KMS-11 (cell line): Measurements from ENCODE around the gene LHFPL6.

Experiments
- H2AFZ ChIP-seq: fragments of 200-600 bp; sonication (generic); 2 replicates; pipeline ENCODE4 v1.6.1; 2016; ENCODE audit warnings: antibody characterized with exemption, mixed run types, low read depth
- H3K27ac ChIP-seq: fragments of 200-600 bp; sonication (generic); 2 replicates; pipeline ENCODE4 v1.6.1; 2016; ENCODE audit warnings: mild to moderate bottlenecking, mixed run types
- H3K27me3 ChIP-seq: fragments of 200-600 bp; sonication (generic); 2 replicates; pipeline ENCODE4 v1.6.1; 2017; ENCODE audit warnings: mild to moderate bottlenecking, low read depth, mixed run types, moderate library complexity; ENCODE audit not compliant: insufficient read depth
- H3K36me3 ChIP-seq: fragments of 200-600 bp; sonication (generic); 2 replicates; pipeline ENCODE4 v1.6.1; 2017; ENCODE audit warnings: mild to moderate bottlenecking, mixed run types; ENCODE audit not compliant: insufficient read depth
- H3K4me1 ChIP-seq: fragments of 200-600 bp; sonication (generic); 2 replicates; pipeline ENCODE4 v1.6.1; 2016; ENCODE audit warnings: mild to moderate bottlenecking, low read depth, mixed run types; ENCODE audit not compliant: poor library complexity, severe bottlenecking
- H3K4me2 ChIP-seq: fragments of 200-600 bp; sonication (generic); 2 replicates; pipeline ENCODE4 v1.7.0; 2016; ENCODE audit warnings: mild to moderate bottlenecking, mixed run types
- H3K4me3 ChIP-seq: fragments of 200-600 bp; sonication (generic); IDR thresholded peaks from 2 replicates; pipeline ENCODE4 v1.6.1; 2017; ENCODE audit warnings: low read depth, low read length, mixed read lengths; ENCODE audit not compliant: insufficient read depth
- H3K79me2 ChIP-seq: fragments of 200-600 bp; sonication (generic); 2 replicates; pipeline ENCODE4 v1.6.1; 2016; ENCODE audit warnings: low read depth, mixed run types; ENCODE audit not compliant: insufficient read depth
- H3K9ac ChIP-seq: fragments of 200-600 bp; sonication (generic); 2 replicates; pipeline ENCODE4 v1.6.1; 2016; ENCODE audit warnings: mild to moderate bottlenecking, mixed run types
- H4K20me1 ChIP-seq: fragments of 200-600 bp; sonication (generic); 2 replicates; pipeline ENCODE4 v1.6.1; 2016; ENCODE audit warnings: mild to moderate bottlenecking, mixed run types; ENCODE audit not compliant: insufficient read depth
- CTCF ChIP-seq: fragments of 200-600 bp; sonication (generic); conservative IDR thresholded peaks from 2 replicates; pipeline ENCODE4 v1.6.1; 2017; ENCODE audit warnings: low read depth, mild to moderate bottlenecking, antibody characterized with exemption, low read length, moderate library complexity, mixed read lengths

Gene LHFPL6

DNA sequence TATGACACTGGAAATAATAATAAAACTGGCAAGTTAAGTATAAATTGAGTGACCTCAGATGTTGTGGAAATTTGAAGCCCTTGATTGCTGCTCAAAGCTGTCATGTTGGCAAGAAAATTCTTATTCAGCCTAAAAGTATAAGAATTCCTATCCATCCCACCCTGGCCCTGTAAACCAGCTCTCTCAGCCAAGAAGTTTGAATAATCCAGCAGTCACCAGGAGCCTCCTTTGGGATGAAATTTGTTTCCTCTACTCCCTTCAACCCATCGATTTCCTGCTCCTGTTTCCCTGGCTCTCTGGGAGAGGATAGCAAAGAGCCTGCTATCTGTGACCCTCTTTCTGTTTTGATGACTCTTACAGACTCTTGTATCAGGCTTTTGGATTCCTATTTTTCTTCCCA is 169.3 kb downstream of the LHFPL6 start:
- no peak for TF ChIP-seq CTCF
- H3K9ac ChIP-seq, result no peak overlapping the region
- no peaks in the 10 kb centered on the region for H3K4me1 ChIP-seq
- H3K79me2 ChIP-seq, result no peaks in the 10 kb centered on the region
- no peaks in the 10 kb centered on the region for H3K27me3 ChIP-seq
- H3K4me2 ChIP-seq, result no peak overlapping the region
- H3K4me3 ChIP-seq, result no peak overlapping the region
- H2AFZ ChIP-seq, result no peak overlapping the region
- H4K20me1 ChIP-seq, result no peaks in the 10 kb centered on the region
- H3K27ac ChIP-seq, result no peak overlapping the region
- no peaks in the 10 kb centered on the region for H3K36me3 ChIP-seq

GRCh38 chr13:39432196-39432595 is 170.8 kb downstream of the LHFPL6 start:
- Histone ChIP-seq H2AFZ (no peak overlapping the region), H3K4me3 (no peak overlapping the region), H4K20me1 (no peaks in the 10 kb centered on the region), H3K79me2 (no peaks in the 10 kb centered on the region), H3K36me3 (no peaks in the 10 kb centered on the region), H3K9ac (no peak overlapping the region), H3K4me1 (no peaks in the 10 kb centered on the region), H3K27ac (no peak overlapping the region), H3K4me2 (no peak overlapping the region), H3K27me3 (no peaks in the 10 kb centered on the region)
- no peak for TF ChIP-seq CTCF

DNA sequence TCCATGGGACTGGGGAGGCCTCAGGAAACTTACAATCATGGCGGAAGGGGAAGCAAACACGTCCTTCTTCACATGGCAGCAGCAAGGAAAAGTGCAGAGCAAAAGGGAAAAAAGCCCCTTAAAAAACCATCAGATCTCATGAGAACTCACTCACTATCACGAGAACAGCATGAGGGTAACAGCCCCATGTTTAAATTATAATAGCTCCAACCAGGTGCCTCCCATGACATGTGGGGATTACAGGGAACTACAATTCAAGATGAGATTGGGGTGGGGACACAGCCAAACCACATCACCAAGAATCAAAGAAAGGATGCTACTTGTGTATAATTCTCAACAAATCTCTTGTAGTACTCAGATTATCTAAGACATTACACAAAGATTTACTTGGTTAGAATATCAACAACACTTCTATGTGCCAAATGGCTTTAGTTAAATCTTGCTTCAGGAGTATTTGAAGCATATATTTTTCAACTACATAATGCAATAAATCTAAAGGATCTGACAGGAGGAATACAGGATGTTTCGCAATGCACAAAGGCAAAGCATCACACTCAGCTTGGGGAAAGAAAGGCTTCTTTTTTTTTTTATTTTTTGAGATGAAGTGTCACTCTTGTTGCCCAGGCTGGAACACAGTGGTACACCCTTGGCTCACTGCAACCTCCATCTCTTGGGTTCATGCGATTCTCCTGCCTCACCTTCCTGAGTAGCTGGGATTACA is 180.0 kb downstream of the LHFPL6 start:
- no peak for TF ChIP-seq CTCF
- H2AFZ ChIP-seq, result no peak overlapping the region
- no peak overlapping the region for H3K4me2 ChIP-seq
- H3K27ac ChIP-seq, result no peak overlapping the region
- H4K20me1 ChIP-seq, result no peaks in the 10 kb centered on the region
- no peak overlapping the region for H3K9ac ChIP-seq
- no peak overlapping the region for H3K4me3 ChIP-seq
- no peaks in the 10 kb centered on the region for H3K79me2 ChIP-seq
- no peaks in the 10 kb centered on the region for H3K4me1 ChIP-seq
- H3K27me3 ChIP-seq, result no peaks in the 10 kb centered on the region
- H3K36me3 ChIP-seq, result no peaks in the 10 kb centered on the region

- no peak overlapping the region for H2AFZ ChIP-seq
- H3K4me1 ChIP-seq, result no peaks in the 10 kb centered on the region
- no peak overlapping the region for H3K4me3 ChIP-seq
- H3K4me2 ChIP-seq, result no peak overlapping the region
- H3K27me3 ChIP-seq, result no peaks in the 10 kb centered on the region
- H3K36me3 ChIP-seq, result no peaks in the 10 kb centered on the region
- no peaks in the 10 kb centered on the region for H3K79me2 ChIP-seq
- no peak overlapping the region for H3K27ac ChIP-seq
- H3K9ac ChIP-seq, result no peak overlapping the region
- TF ChIP-seq CTCF, result no peak
- no peaks in the 10 kb centered on the region for H4K20me1 ChIP-seq
Observed at GRCh38 chr13:39419876-39420275, 183.1 kb downstream of the LHFPL6 start.
